ENCODE measurements around the gene THAP5. TPM values are rescaled to one million over a fixed set of nuclear protein-coding genes. Genes with fewer than 3 reads are reported as not detected.

Gene THAP5
- total RNA-seq, 1 donor from 2014 or later = 24.0 TPM

DNA sequence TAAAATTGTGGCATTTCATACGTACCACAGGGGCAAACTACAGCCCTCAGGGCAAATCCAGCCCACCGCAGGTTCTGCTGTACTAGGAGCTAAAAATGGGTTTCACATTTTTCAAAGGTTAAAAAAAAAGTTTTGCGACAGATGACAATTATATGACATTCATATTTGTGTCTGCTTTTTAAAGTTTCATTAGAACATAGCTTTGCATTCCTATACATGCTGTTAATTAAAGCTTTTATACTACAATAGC, 42.8 kb downstream of the THAP5 start:
- Mint-ChIP-seq H3K27me3 (no peaks in the 10 kb centered on the region), H3K27ac (peak overlapping the region; percentile 99), H3K36me3 (no peaks in the 10 kb centered on the region), H3K9me3 (no peaks in the 10 kb centered on the region), H3K4me3 (peak overlapping the region; percentile 96), H3K4me1 (ENCODE audit: unreplicated experiment) (peaks cover 18% of the 10 kb centered on the region)
- no peak for DNase-seq (ENCODE audit: extremely low spot score, unreplicated experiment)
- no peak for TF ChIP-seq CTCF (conservative IDR thresholded peaks at IDR 0.05)

- Mint-ChIP-seq H3K9me3 (no peaks in the 10 kb centered on the region), H3K4me1 (ENCODE audit: unreplicated experiment) (peaks cover 23% of the 10 kb centered on the region), H3K27ac (peak within 1 kb of the TSS; percentile 99), H3K4me3 (peak within 1 kb of the TSS; percentile 96), H3K27me3 (no peaks in the 10 kb centered on the region), H3K36me3 (no peaks in the 10 kb centered on the region)
- TF ChIP-seq CTCF (conservative IDR thresholded peaks at IDR 0.05) = no peak
- DNase-seq (ENCODE audit: extremely low spot score, unreplicated experiment) = peak; percentile 100
Observed at GRCh38 chr7:108525985-108526767, 43.3 kb downstream of the THAP5 start, which contains the start of gene PNPLA8. Gene PNPLA8, minus strand, starts transcription at chr7:108526135. Its CDS starts 10,644 bp downstream, at chr7:108515491.

DNA sequence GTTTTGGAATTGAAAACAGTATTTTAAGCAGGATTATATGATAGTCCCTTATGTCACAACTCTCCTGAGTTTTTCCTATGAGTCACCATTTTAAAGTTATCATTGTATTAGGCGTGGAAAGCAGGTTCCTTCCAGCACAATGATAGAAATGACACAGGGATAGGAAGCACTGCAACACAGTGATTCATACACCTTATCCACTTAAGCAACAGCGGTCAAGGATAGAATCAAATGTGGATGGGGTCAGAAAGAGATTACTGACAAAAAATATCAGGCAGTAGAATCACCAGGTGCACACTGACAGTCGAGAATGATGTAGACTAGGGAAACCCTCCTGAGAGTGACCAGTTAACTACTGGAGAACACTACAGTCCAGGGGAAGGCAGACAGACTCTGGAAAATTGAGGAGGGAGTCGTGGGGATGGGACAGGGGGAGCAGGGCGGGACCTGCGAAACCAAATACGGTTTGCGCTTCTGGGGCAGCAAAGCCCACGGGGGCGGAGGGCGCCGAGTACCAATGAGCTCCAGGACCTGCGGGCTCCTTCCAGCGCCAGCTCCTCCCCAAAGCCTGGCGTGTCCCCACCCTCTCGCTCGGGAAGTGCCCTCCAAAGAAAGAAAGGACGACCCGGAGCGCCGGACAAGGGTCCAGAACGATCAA, 44.0 kb downstream of the THAP5 start:
- peak overlapping the region; percentile 99 for H3K27ac Mint-ChIP-seq
- peak overlapping the region; percentile 96 for H3K4me3 Mint-ChIP-seq
- no peaks in the 10 kb centered on the region for H3K9me3 Mint-ChIP-seq
- H3K36me3 Mint-ChIP-seq = no peaks in the 10 kb centered on the region
- DNase-seq (ENCODE audit: extremely low spot score, unreplicated experiment) = no peak
- no peak for TF ChIP-seq CTCF (conservative IDR thresholded peaks at IDR 0.05)
- no peaks in the 10 kb centered on the region for H3K27me3 Mint-ChIP-seq
- peaks cover 23% of the 10 kb centered on the region for H3K4me1 Mint-ChIP-seq (ENCODE audit: unreplicated experiment)

DNA sequence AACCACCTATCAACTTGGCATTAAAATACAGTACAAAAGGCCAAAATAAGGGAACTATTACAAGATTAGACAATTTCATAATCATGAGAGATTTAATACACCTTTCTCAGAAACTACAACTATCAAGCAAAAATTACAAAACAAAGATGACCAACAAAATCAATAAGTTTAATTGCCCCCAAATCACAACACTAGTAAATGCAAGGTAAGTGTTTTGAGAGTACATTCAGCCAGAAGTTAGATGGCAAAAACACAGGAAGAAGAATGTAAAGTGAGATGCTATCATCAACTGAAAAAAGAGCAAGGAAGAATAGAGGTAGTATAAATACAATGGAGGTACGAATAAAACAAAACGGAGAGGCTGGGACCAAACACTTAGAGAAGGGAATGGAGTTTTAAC, 46.7 kb downstream of the THAP5 start:
- H3K4me1 Mint-ChIP-seq (ENCODE audit: unreplicated experiment) = peaks cover 26% of the 10 kb centered on the region
- H3K36me3 Mint-ChIP-seq = peaks cover 10% of the 10 kb centered on the region
- H3K27ac Mint-ChIP-seq = peak overlapping the region; percentile 0
- H3K4me3 Mint-ChIP-seq = peak overlapping the region; percentile 4
- H3K9me3 Mint-ChIP-seq = no peaks in the 10 kb centered on the region
- TF ChIP-seq CTCF (conservative IDR thresholded peaks at IDR 0.05) = no peak
- no peak for DNase-seq (ENCODE audit: extremely low spot score, unreplicated experiment)
- no peaks in the 10 kb centered on the region for H3K27me3 Mint-ChIP-seq

DNA sequence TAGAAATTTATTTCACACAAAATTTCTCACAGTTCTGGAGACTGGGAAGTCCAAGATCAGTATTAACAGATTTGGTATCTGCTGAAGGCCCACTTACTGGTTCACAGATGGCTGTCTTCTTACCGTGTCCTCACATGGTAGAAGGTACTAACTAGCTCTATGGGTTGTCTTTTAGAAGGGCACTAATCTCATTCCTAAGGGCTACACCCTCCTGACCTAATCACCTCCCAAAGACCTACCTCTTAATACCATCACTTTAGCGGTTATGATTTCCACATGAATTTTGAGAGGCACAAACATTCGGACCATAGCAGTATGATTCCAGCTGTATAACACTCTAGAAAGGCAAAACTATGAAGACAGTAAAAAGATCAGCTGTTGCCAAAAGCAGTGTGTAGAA, 51.6 kb downstream of the THAP5 start:
- H3K9me3 Mint-ChIP-seq = no peaks in the 10 kb centered on the region
- no peak overlapping the region for H3K27ac Mint-ChIP-seq

More for the DNA sequence above, 51.6 kb downstream of the THAP5 start:
- H3K27me3 Mint-ChIP-seq = no peaks in the 10 kb centered on the region
- DNase-seq (ENCODE audit: extremely low spot score, unreplicated experiment) = no peak
- H3K36me3 Mint-ChIP-seq = peaks cover 27% of the 10 kb centered on the region
- peaks cover 11% of the 10 kb centered on the region for H3K4me1 Mint-ChIP-seq (ENCODE audit: unreplicated experiment)
- TF ChIP-seq CTCF (conservative IDR thresholded peaks at IDR 0.05) = no peak
- H3K4me3 Mint-ChIP-seq = no peak overlapping the region

Data from type B pancreatic cell (in vitro differentiated cells).